HL-60 (cell line): Measurements from ENCODE around the gene ATOX1.

Source experiments
- DNase-seq, 2 experiments: peaks; one replicate each; pipeline ENCODE4 v3.0.0-alpha.2; 2010 to 2020; ENCODE audit warnings: low read depth in 1 of 2, low spot score in 1 of 2
- H3K27ac ChIP-seq: fragments of 250-450 bp; sonication (Bioruptor Pico); replicated peaks from 2 replicates; pipeline ENCODE4 v1.5.1; 2020; ENCODE audit warnings: mild to moderate bottlenecking, moderate library complexity
- H3K27me3 ChIP-seq: fragments of 250-450 bp; sonication (Bioruptor Pico); 2 replicates; pipeline ENCODE4 v1.5.1; 2021; ENCODE audit warnings: mild to moderate bottlenecking, moderate library complexity; ENCODE audit not compliant: insufficient read depth, poor library complexity, severe bottlenecking
- H3K4me3 ChIP-seq: replicated peaks from 2 replicates; pipeline ENCODE4 v1.5.1; 2011; ENCODE audit warnings: mild to moderate bottlenecking, control low read depth, low read length; ENCODE audit not compliant: insufficient read depth
- GABPA ChIP-seq: IDR thresholded peaks from 2 replicates; pipeline ENCODE4 v1.6.1; 2012; ENCODE audit warnings: low read depth
- POLR2AphosphoS5 ChIP-seq: IDR thresholded peaks from 2 replicates; pipeline ENCODE4 v1.6.1; 2012; ENCODE audit warnings: low read depth
- SPI1 ChIP-seq: IDR thresholded peaks from 2 replicates; pipeline ENCODE4 v1.6.1; 2012; ENCODE audit warnings: low read depth, mild to moderate bottlenecking, borderline replicate concordance
- TF ChIP-seq, protein P1 (sequence below): IDR thresholded peaks from 2 replicates; pipeline ENCODE4 v1.6.1; 2012; ENCODE audit warnings: low read depth; ENCODE audit not compliant: insufficient replicate concordance
- TF ChIP-seq, protein P2 (sequence below): IDR thresholded peaks from one replicate; pipeline ENCODE4 v1.5.1; 2011; ENCODE audit warnings: low read length, control low read depth, inconsistent platforms; ENCODE audit not compliant: insufficient read depth

The ATOX1 gene

DNA sequence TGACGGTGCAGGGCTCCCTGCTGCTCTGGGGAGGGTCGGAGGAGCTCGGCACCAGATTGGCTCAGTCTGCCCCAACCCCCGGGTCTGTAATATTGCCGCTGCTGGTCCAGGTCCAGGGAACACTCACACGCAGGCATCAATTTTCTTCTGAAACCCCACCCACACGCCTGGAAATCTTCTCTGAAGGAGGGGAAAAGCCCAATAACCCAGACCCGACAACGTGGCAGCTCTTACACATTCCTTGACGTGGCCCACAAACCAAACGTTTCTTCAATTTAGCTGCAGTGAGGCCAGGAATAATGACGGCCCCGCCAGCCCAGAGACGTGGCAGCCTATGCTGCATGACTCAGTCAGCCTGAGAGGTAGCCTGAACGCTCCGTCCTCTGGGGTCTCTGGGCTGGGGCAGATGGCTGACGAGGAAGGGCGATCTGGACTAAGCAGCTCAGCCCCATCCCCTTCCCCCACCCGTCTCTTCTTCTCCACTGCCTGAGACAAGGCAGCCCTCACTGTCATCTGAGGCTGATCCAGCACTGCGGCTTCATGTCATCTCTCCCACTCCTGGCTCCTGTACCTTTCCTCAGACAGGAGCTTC lies 61.9 kb downstream of the ATOX1 start:
- Histone ChIP-seq H3K27me3 (no peaks in the 10 kb centered on the region), H3K27ac (no peak overlapping the region), H3K4me3 (no peak overlapping the region)
- no peak for TF ChIP-seq SPI1
- TF ChIP-seq GABPA, result no peak
- TF ChIP-seq, protein P1, sequence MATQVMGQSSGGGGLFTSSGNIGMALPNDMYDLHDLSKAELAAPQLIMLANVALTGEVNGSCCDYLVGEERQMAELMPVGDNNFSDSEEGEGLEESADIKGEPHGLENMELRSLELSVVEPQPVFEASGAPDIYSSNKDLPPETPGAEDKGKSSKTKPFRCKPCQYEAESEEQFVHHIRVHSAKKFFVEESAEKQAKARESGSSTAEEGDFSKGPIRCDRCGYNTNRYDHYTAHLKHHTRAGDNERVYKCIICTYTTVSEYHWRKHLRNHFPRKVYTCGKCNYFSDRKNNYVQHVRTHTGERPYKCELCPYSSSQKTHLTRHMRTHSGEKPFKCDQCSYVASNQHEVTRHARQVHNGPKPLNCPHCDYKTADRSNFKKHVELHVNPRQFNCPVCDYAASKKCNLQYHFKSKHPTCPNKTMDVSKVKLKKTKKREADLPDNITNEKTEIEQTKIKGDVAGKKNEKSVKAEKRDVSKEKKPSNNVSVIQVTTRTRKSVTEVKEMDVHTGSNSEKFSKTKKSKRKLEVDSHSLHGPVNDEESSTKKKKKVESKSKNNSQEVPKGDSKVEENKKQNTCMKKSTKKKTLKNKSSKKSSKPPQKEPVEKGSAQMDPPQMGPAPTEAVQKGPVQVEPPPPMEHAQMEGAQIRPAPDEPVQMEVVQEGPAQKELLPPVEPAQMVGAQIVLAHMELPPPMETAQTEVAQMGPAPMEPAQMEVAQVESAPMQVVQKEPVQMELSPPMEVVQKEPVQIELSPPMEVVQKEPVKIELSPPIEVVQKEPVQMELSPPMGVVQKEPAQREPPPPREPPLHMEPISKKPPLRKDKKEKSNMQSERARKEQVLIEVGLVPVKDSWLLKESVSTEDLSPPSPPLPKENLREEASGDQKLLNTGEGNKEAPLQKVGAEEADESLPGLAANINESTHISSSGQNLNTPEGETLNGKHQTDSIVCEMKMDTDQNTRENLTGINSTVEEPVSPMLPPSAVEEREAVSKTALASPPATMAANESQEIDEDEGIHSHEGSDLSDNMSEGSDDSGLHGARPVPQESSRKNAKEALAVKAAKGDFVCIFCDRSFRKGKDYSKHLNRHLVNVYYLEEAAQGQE, result no peak
- TF ChIP-seq POLR2AphosphoS5, result no peak
- TF ChIP-seq, protein P2, sequence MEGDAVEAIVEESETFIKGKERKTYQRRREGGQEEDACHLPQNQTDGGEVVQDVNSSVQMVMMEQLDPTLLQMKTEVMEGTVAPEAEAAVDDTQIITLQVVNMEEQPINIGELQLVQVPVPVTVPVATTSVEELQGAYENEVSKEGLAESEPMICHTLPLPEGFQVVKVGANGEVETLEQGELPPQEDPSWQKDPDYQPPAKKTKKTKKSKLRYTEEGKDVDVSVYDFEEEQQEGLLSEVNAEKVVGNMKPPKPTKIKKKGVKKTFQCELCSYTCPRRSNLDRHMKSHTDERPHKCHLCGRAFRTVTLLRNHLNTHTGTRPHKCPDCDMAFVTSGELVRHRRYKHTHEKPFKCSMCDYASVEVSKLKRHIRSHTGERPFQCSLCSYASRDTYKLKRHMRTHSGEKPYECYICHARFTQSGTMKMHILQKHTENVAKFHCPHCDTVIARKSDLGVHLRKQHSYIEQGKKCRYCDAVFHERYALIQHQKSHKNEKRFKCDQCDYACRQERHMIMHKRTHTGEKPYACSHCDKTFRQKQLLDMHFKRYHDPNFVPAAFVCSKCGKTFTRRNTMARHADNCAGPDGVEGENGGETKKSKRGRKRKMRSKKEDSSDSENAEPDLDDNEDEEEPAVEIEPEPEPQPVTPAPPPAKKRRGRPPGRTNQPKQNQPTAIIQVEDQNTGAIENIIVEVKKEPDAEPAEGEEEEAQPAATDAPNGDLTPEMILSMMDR, result no peak
- no peak for DNase-seq

DNA sequence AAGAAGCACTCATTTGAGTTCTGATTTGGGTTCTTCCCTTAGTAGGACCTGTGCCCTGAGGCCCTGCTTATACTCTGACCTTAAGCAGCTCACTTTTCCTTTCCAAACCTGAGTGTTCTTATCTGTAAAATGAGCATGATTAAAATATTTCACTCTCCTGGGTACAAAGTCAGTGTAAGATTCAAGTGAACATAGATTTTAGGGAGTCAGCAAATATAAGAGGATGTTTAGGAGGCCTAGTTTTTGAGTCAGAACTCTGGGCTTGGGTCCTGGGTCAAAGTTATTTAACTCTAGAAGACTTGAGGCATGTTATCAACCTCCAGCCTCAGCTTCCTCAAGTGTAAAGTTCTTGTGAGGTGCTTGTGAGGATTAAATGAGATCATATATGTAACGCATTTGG lies 63.0 kb downstream of the ATOX1 start:
- TF ChIP-seq, protein P2, result no peak
- no peak for TF ChIP-seq POLR2AphosphoS5
- TF ChIP-seq GABPA, result no peak
- TF ChIP-seq, protein P1, result no peak
- no peak for TF ChIP-seq SPI1
- no peak for DNase-seq
- Histone ChIP-seq H3K27me3 (no peaks in the 10 kb centered on the region), H3K4me3 (no peak overlapping the region), H3K27ac (no peak overlapping the region)

DNA sequence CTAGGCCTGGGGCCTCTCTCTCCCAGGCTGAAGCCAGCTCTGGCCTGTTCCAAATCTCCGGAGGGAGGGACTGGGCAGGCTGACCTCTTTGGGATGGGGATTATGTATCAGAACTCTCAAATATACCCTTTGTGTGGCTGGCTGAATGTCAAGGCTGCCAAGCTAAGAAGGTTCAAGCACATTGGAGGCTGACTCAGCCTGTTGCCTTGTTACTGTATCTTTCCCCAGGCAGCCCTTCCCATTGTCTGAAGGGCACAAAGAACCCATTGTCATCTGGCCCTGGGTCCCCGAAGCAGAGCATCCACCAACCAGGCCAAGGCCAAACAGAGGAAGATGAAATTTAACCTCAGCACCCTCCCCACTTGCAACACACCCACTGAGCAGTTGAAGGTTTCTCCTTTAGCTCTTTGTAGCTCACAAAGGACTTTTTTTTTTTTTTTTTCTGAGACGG lies 64.4 kb downstream of the ATOX1 start:
- TF ChIP-seq SPI1 (no peak), POLR2AphosphoS5 (no peak), GABPA (no peak)
- TF ChIP-seq, protein P1, result no peak
- TF ChIP-seq, protein P2, result no peak
- Histone ChIP-seq H3K27me3 (no peaks in the 10 kb centered on the region), H3K4me3 (no peak overlapping the region), H3K27ac (no peak overlapping the region)
- no peak for DNase-seq
